IPS DF 4.7 (cell line): ENCODE data around the gene PKD2.
"Not testable (repeated sequence)": the region's sequence is repeated elsewhere in the genome, so short reads cannot be mapped to it uniquely, and the experiment has no call there.

Experiments
- DNase-seq: peaks from one replicate; pipeline ENCODE4 v3.0.0-alpha.2; 2013; ENCODE audit warnings: low spot score; ENCODE audit errors: extremely low read depth

Gene PKD2

GRCh38 chr4:88025868-88026661 is 18.6 kb downstream of the PKD2 start:
- not testable (repeated sequence) for DNase-seq

DNA sequence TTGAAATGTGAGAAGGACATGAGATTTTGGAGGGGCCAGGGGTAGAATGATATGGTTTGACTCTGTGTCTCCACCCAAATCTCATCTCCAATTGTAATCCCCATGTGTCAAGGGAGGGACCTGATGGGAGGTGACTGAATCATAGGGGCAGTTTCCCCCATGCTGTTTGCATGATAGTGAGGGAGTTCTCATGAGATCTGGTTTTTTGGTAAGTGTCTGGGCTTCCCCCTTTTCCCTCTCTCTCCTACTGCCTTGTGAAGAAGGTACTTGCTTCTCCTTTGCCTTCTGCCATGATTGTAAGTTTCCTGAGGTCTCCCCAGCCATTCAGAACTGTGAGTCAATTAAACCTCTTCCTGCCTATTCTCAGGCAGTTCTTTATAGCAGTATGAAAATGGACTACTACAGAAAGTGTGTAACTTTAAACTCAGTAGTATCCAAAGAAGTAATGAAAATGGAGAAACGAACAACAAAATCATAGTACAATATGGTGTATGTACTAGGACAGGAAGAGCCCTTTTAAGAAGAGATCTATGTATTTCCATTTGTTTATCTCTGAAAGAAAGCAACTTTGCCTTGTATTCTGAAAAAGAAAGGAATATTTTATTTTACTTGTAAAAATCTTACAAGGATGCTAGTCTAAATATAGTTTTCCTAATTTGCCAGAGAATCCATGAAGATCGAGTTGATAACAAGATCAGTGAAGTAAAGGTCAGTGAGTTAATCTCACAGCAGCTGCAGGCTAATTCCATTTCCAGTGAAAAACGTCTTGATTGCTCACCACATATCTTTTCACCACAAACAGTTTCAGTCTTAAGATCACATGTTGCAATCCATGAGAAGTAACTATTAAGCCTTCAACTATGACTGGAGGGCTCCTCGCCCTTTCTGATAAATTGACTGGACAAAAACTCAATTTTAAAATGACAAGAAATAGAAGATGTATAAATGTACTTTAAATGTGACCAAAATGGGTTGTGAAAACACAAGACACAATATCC is 20.5 kb downstream of the PKD2 start:
- no peak for DNase-seq

DNA sequence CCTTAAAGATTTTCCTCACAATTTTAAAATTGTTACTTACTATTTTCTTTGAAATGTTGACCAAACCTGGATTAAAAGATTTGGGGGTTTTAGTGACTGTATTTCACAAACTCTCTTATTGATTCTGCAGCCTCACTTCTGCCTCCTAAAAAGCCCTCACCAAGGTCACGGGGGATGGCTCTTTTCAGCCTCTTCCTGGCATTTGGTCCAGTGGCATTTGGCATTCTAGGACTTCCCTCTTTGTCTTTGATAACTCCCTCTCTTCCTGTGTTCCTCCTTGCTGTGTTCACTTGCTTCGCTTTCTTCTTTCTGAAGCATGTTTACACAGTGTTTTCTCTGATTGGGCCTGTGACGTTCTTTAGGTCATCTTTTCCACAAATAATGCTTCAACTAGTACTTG is 21.5 kb downstream of the PKD2 start:
- no peak for DNase-seq

DNA sequence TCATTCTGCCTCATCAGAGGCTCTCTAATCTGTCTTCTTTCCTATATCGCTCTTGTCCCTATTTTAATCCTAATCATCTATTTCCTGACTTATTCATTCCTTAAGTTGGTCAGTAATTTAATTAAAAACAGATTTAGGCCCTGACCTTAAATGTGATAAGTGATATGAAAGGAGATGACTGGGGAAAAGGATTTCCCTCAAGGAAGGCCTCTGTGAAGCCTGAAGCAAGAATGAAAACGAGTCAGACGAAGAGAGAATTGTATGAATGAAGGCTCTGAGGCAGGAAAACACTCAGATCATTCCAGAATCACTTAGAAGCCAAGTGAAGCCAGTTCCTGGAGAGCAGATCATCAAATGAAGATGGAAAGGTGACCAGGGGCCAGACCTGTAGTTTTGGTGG is 22.1 kb downstream of the PKD2 start:
- DNase-seq: no peak

- no peak for DNase-seq
These were observed 23.3 kb downstream of the PKD2 start for GRCh38 chr4:88030565-88031310.

DNA sequence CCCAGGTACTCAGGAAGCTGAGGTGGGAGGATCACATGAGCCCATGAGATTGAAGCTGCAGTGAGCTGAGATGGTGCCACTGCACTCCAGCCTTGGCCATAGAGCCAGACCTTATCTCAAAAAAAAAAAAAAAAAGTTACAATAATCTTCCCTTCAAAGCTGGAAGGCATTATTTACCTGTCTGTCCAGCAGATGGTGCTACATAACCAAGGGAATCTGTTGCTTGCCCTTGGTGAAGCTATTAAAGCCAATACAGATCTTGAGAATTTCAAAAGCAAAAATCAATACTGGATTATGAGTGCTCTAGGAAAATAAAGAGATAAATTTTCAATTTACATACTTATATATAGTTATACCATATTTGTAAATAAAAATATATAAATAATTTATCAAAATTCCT is 25.9 kb downstream of the PKD2 start:
- peak; percentile 25 for DNase-seq

DNA sequence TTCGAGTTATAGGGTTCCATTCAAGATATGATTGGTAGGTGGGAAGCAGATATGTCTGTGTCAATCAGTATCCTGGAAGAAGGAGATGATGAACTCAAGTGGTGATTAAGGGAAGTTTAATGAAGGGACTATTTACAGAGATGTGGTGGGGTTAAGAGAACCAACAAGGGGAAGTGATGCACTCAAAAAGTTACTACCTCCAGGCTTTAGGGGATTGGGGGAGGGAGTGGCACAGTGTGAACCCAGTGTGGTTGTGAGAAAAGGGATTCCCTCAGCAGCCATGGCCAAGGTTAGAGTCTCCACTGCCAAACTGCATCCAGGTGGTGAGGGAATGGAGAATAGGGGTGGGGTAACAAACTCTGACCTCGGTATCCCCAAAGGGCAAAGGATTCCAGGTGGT is 27.9 kb downstream of the PKD2 start:
- no peak for DNase-seq

DNA sequence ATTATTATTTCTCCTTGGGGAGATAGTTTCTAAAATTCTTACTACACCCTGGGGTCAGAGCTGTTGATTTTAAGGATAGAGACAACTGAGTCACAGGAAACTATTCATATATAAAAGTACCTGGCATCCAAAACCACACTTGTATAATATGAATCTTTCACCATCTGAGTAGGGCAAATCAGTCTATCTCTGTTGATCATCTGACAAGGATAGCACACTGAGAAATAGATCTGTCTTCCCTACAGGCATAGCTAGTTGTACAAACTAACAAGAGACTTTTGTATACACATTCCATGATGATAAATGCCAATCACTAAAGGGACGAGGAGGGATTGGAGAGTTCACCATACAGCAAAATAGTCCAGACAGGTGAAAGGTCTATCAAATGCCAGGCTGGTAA is 30.0 kb downstream of the PKD2 start:
- DNase-seq: no peak

DNA sequence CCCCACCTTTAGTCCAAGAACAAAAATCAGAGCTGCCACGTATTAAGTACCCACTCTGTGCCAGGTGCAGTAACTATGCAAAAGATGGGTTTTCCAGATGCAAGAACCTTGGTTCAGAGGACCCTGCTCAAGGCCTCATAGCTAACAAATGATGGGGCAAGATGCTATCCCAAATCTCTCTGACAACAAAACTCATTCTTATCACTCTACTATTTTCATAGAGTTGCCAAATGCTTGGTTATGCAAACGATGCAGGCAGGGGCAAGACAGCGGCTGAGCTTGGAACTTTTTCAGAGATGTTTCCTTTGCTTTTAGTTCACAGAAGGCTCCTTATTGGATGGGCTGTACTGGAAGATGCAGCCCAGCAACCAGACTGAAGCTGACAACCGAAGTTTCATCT is 30.5 kb downstream of the PKD2 start:
- no peak for DNase-seq

GRCh38 chr4:88040707-88041106 is 33.3 kb downstream of the PKD2 start:
- no peak for DNase-seq

- no peak for DNase-seq
These were observed 34.2 kb downstream of the PKD2 start for GRCh38 chr4:88041626-88042025.

DNA sequence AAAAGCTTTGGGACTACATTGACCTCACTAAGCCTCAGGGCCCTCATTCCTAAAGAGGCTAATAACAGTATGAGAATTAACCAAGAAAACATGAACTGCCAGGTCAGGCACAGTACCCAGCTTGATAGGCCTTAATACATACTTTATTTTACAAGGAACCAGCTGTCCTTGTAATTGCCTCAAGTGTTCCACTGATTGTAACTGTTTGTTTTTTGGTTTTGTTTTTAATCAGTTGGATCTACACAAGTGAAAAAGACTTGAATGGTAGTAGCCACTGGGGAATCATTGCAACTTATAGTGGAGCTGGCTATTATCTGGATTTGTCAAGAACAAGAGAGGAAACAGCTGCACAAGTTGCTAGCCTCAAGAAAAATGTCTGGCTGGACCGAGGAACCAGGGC is 35.6 kb downstream of the PKD2 start:
- no peak for DNase-seq

DNA sequence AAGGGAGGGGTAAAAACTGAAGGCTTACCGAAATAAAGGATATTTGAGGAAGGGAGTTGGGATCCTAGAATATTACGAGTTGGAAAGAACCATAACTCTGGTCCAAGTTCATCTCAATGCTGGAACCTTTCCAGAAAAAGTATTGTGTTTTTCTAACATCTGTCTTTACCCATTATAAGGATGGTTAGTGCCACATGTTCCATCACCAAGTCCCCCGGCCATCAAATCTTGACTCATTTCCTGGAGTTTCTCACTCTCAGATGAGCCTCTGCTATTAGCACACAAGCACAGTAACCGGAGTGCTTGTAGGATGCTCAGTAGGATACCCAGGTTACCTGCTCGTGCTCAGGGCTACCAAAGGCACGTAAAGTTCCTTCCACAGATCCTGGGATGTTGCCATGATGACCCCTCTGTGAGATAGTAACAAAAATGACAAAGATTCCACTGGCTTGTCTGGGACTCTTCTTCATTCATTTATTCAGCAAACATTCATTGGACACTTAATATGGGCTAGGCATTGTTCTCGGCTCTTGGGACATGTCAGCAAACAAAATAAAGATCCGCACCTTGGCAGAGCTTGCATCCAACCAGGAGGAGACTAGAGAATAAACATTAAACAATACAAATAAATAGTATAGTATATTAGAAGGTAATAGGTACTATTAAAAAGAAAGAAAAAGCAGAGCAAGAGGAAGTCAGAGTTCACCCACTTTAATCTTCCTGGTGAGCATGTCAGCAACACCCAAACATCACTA is 36.3 kb downstream of the PKD2 start:
- no peak for DNase-seq

GRCh38 chr4:88045021-88045420 is 37.6 kb downstream of the PKD2 start:
- no peak for DNase-seq

- no peak for DNase-seq
These were observed 46.8 kb downstream of the PKD2 start for GRCh38 chr4:88054229-88054628.

DNA sequence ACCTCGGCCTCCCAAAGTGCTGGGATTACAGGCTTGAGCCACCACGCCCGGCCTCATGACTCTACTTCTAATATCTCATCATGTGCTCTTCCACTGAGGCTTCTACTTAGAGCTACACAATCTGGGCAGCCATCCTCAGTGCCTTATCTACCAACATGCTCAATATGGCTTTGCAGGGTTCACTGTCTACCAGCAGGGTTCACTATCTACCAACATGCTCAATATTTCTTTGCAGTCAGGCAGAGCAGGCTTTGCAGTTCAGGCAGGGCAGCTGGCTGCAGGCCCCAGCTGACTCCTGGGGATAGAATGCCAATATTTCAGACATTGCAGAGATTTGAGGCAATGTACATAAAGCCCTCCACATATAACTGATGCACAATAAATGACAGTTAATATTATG is 47.5 kb downstream of the PKD2 start:
- DNase-seq: peak; percentile 14

DNA sequence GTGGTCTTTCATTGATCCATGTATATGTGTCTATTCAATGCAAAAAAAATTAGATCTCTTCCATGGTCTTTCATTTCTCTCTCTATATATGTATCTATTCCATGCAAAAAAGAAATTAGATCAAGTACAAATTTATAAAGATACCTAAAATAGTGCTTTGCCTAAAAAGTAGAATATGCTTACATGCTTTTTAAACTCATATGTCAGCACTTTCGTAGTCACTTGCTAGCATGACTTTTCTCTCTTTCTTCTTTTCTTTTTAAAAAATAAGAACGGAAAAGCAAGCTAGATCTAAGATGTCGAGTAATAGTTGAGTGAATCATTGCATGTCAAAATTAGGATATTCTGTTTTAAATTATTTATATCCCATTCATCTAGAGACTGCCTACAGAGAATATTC is 50.9 kb downstream of the PKD2 start:
- no peak for DNase-seq

DNA sequence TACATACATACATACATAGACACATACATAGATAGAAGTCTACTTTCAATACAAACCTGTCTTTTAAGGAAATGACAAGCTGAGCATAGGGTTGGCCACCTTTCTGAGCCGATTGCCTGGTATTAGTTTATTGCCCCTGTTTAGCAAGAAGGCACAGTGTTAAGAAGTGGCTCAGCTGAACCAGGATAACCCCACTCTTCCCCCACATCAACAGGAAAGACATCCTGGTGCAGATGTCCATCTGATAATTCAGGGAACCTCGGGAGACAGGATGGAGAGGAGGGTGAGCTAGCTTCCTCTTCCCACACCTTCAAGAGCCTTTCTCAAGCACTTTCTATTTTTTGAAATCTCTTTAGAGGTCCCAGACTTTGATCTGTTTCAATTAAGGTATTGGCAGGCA is 52.3 kb downstream of the PKD2 start:
- no peak for DNase-seq

DNA sequence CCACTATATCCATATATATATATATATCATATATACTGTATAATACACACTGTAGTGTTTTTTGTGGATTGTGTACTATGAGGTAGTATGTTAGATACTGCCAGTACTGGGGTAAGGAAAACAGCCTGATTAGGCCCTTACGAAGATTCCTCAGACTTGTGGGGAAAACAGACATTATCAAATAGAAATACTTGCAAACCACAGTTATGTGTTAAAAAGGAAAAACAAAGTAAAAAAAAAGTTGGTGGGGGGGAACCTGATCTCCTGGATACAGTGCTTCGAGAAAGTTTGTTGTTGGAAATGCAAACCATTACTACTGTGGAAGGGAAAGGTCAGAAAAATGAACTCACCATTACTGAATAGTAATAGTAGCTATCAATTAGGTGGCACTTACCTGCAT is 53.0 kb downstream of the PKD2 start:
- DNase-seq: no peak

DNA sequence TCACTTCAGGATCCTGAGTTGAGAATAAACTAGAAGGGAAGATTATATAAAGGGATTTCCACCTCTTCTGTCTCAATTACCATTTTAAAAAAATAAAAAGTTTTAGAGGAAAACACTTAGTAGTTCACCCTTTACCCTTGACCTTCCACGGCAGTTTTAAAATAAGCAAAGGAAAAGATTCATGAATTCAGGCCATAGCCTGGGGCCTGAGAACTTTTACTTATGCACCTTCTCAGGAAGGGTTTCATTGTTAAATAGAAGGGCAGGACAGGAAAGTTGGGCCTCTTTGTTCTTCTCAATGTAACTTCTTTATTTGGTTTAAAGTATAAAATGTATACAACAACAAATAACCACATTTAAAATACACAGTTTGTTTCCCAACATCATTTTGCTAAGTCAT is 54.9 kb downstream of the PKD2 start:
- no peak for DNase-seq

- no peak for DNase-seq
These were observed 55.4 kb downstream of the PKD2 start for GRCh38 chr4:88062843-88063242.
